GM18951 (cell line): ENCODE results near the gene TOR2A.
"Not testable (repeated sequence)": the region's sequence is repeated elsewhere in the genome, so short reads cannot be mapped to it uniquely, and the experiment has no call there.

Experiments used
- POLR2A ChIP-seq: IDR thresholded peaks from 4 replicates; pipeline ENCODE4 v1.6.1; 2011; ENCODE audit warnings: mild to moderate bottlenecking; ENCODE audit not compliant: insufficient read length, insufficient read depth; ENCODE audit errors: extremely low read depth
- in situ Hi-C: fragments of 300-500 bp; cut with MboI; formaldehyde crosslinking; loops from one replicate; pipeline ENCODE4 v1.12.0; 2022; ENCODE audit warnings: low sequenced_read_pairs, mixed read lengths, inconsistent platforms; ENCODE audit not compliant: unreplicated experiment

Gene TOR2A

GRCh38 chr9:127761491-127761956, 26.4 kb upstream of the TOR2A start:
- in situ Hi-C loops = no loop called here
- TF ChIP-seq POLR2A = no peak

GRCh38 chr9:127761061-127761460, 26.0 kb upstream of the TOR2A start:
- in situ Hi-C loops = no loop called here
- no peak for TF ChIP-seq POLR2A

- in situ Hi-C loops = no loop called here
- TF ChIP-seq POLR2A = no peak
Measured at GRCh38 chr9:127758843-127759242, 23.7 kb upstream of the TOR2A start.

- in situ Hi-C loops = not testable (repeated sequence)
Measured at GRCh38 chr9:127756776-127757175, 21.7 kb upstream of the TOR2A start.

- TF ChIP-seq POLR2A = no peak
- in situ Hi-C loops = no loop called here
Measured at GRCh38 chr9:127756233-127756632, 21.1 kb upstream of the TOR2A start.

- in situ Hi-C loops = no loop called here
- TF ChIP-seq POLR2A = no peak
Measured at GRCh38 chr9:127755061-127756060, 20.3 kb upstream of the TOR2A start.

GRCh38 chr9:127754099-127755060, 19.3 kb upstream of the TOR2A start:
- in situ Hi-C loops = no loop called here
- no peak for TF ChIP-seq POLR2A

- in situ Hi-C loops = no loop called here
Measured at GRCh38 chr9:127753622-127754021, 18.5 kb upstream of the TOR2A start.

GRCh38 chr9:127753148-127753547, 18.1 kb upstream of the TOR2A start:
- no peak for TF ChIP-seq POLR2A
- in situ Hi-C loops = no loop called here

More at GRCh38 chr9:127753622-127754021, 18.5 kb upstream of the TOR2A start:
- TF ChIP-seq POLR2A = no peak

GRCh38 chr9:127751269-127752054, 16.4 kb upstream of the TOR2A start:
- no peak for TF ChIP-seq POLR2A
- in situ Hi-C loops = no loop called here

GRCh38 chr9:127749090-127749787, 14.1 kb upstream of the TOR2A start:
- in situ Hi-C loops = no loop called here
- TF ChIP-seq POLR2A = no peak

GRCh38 chr9:127746959-127747569, 12.0 kb upstream of the TOR2A start:
- in situ Hi-C loops = no loop called here
- no peak for TF ChIP-seq POLR2A
